Omental fat pad (tissue), 4 donors: ENCODE measurements around the gene JPH4. TPM values are rescaled to one million over a fixed set of nuclear protein-coding genes. Genes with fewer than 3 reads are reported as not detected.

ENCODE experiments used
- ATAC-seq: fragments of 150-250 bp; one replicate; pipeline ENCODE4 v1.9.1; 2016; ENCODE audit warnings: mild to moderate bottlenecking, moderate library complexity; ENCODE audit not compliant: low FRiP score
- DNase-seq: peaks from one replicate; pipeline ENCODE4 v3.0.0-alpha.2; 2019; ENCODE audit warnings: low spot score
- total RNA-seq, 4 donors: library from RNA; depleted of rRNA; stranded (reverse); fragments of >200 nt; gene quantifications; one replicate each; pipeline ENCODE4 v1.1.0, GENCODE V29; 2016
- TF ChIP-seq, protein P1 (sequence below), 3 donors: fragments of 450-650 bp; IDR thresholded peaks; one replicate each; pipeline ENCODE4 v1.5.1; 2016 to 2017; ENCODE audit warnings: antibody characterized with exemption in 3 of 3, mild to moderate bottlenecking in 3 of 3, moderate library complexity in 2 of 3

The JPH4 gene
- total RNA-seq, 4 donors from 2014 or later = 0.56 to 1.2 (median 0.90) TPM

DNA sequence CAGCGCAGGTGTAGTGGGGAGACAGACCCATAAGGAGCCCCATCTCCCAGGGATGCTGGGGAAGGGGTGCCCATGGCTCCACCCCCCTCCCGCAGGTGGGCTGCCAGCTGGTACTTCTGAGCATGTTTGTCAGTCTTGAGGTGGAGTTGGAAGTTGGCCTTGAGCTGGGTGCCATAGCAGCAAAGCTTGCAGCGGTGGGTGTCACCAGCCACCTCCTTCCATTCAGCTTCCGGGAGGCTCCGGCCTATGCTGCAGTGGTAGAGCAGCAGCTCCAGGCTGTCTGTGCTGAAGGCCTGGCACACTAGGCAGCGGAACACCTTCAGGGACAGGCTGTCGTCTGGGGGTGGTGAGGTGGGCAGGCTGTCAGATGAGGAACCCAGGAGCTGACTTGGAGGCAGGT, 45.9 kb downstream of the JPH4 start:
- ATAC-seq = no peak
- TF ChIP-seq, protein P1, sequence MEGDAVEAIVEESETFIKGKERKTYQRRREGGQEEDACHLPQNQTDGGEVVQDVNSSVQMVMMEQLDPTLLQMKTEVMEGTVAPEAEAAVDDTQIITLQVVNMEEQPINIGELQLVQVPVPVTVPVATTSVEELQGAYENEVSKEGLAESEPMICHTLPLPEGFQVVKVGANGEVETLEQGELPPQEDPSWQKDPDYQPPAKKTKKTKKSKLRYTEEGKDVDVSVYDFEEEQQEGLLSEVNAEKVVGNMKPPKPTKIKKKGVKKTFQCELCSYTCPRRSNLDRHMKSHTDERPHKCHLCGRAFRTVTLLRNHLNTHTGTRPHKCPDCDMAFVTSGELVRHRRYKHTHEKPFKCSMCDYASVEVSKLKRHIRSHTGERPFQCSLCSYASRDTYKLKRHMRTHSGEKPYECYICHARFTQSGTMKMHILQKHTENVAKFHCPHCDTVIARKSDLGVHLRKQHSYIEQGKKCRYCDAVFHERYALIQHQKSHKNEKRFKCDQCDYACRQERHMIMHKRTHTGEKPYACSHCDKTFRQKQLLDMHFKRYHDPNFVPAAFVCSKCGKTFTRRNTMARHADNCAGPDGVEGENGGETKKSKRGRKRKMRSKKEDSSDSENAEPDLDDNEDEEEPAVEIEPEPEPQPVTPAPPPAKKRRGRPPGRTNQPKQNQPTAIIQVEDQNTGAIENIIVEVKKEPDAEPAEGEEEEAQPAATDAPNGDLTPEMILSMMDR (IDR thresholded peaks at IDR 0.05) = no peak
- no peak for DNase-seq

DNA sequence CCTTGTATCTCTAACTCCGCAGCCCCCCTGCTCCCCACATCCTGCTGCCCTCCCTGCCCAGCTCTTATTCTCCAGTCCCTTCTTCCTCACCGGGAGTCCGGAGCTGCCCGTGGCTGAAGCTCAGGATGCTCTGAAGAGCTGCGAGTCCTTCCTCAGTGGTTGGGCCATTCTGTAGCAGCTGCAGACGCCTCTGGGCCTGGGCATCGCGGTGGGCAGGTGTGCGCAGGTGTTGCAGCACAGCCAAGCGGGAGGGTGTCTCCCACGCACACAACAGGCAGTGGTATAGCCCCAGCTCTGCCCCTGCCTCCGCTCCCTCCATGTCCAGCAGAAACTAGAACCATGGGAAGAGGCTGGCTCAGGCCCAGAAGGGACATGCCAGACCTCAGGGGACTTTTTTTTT, 47.2 kb downstream of the JPH4 start:
- ATAC-seq = no peak
- TF ChIP-seq, protein P1 (IDR thresholded peaks at IDR 0.05) = no peak

DNA sequence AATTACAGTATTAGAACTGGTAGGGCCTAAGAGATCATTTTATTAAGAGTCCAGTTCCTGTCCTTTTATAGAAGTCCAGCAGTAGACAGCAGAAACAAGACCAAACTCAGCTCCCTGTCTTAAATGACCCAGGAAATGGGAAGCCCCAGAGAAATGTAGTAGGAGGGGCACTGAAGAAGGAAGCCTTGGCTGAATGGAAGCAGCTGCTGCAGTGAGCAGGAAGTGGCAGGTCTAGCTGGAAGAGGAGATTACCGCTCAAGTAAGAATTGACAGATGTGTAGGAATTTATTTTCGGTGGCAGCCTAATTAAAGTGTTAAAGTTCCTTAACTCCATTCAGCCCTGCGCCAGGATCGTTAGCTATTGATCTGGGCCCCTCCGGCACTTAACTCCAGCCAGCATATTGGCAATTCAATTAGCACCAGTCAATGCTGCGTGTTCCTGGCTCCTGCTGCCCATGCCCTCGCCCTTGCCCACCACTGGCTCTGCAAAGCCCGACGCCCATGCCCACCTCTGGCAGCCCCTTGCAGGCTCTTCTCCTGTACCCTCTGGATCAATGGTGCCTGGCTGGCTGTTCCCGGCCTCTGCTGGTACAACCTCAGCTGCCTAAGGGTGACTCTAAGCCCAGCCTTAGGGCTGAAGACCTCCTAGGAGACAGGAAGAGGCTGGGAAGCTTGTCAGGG, 48.1 kb downstream of the JPH4 start:
- TF ChIP-seq, protein P1 (IDR thresholded peaks at IDR 0.05) = no peak
- ATAC-seq (no peak), DNase-seq (no peak)

More for the DNA sequence above, 47.2 kb downstream of the JPH4 start:
- DNase-seq = no peak

DNA sequence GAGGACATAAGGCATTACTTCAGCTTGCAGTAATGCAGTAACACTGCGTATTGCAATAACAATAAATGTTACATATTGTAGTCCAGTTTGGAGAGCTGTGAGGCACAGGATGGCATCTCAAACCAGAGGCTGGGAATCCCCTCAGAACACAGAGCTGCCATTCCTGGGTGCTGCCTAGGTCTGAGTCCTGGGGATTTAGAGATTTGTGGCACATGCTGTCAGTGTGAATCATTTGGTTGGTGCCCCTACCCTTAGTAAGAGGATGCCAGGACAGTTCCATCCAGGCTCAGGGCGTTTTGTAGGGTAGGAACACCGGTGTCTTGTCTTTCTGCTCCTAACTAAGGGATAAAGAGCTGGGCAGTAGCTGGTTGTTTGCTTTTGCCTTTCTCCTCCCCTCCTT, 49.6 kb downstream of the JPH4 start:
- ATAC-seq = no peak
- DNase-seq = no peak
- TF ChIP-seq, protein P1 (IDR thresholded peaks at IDR 0.05) = no peak

DNA sequence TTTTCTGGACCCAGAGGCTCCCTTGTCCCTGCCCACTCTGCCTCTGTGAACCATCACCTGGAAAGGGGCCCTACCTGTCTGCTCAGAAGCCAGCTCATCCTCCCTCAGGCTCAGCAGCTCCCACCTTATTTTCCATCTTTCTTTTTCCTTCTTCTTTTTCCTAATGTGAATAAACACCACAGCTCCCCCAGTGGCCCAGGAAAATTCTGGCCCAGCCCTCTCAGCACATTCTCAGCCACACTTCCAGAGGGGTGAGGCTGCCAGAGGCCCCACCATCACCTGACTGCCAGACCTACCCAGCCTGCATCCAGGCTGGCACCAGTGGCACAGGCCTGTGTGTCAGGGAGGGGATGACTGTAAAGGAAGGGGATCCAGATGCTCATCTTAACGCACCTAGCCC, 50.0 kb downstream of the JPH4 start:
- TF ChIP-seq, protein P1 (IDR thresholded peaks at IDR 0.05) = no peak
- no peak for DNase-seq
- no peak for ATAC-seq

DNA sequence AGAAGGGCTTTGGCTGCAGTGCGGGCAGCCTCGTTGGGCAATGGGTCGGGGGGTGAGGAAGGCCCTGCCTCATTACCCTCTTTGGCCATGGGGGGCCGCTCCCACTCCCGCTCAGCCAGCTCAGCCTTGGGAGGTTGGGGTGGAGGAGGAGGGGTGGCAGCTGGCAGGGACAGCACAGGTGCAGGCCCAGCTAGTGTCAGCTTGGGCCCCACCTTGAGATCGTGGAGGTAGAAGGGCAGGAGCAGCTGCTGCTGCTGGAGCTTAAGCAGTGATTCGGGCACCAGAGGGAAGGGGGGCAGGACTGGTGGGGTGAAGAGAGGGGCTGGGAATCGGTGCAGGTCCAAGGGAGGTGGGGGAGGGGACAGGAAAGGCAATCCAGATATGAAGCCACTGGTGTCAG, 53.0 kb downstream of the JPH4 start:
- TF ChIP-seq, protein P1 (IDR thresholded peaks at IDR 0.05) = no peak
- DNase-seq = no peak
- ATAC-seq = no peak

DNA sequence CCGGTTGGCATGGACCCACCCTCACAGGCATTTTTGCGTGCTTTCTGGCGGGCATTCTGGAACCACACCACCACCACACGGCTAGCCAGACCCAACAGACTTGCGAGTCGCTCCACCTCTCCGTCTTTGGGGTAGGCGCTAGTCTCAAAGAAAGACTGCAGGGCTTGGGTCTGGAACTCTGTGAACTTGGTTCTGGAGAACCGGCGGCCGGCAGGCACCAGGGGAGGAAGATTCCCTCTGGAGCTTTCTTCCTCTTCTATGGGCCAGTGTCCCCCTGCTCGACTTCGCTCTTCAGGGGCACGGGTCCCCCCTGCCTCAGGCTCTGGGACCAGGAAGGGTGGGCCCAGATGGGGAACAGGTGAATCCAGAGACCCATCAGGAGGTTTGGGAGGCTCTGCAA, 53.6 kb downstream of the JPH4 start:
- no peak for ATAC-seq
- TF ChIP-seq, protein P1 (IDR thresholded peaks at IDR 0.05) = no peak
- no peak for DNase-seq
